CD8-positive, alpha-beta memory T cell (primary cell): ENCODE results near the gene RD3L. TPM values are rescaled to one million over a fixed set of nuclear protein-coding genes. Genes with fewer than 3 reads are reported as not detected.

Experiments
- CTCF ChIA-PET: fragments of 350-600 bp; sonication (Branson Sonifier 250); formaldehyde crosslinking; loops from one replicate; lab custom pipeline; 2021; ENCODE audit warnings: antibody characterized with exemption; lab: Charles Lee
- POLR2A ChIA-PET: fragments of 350-600 bp; sonication (Branson Sonifier 250); formaldehyde crosslinking; loops from one replicate; lab custom pipeline; 2021; ENCODE audit warnings: antibody characterized with exemption; lab: Charles Lee
- DNase-seq, 5 donors: peaks; one replicate each; pipeline versions ENCODE4 v3.0.0 to v3.0.0-alpha.2; 2020 to 2022; ENCODE audit warnings: mixed read lengths in 1 of 5
- H3K27ac ChIP-seq: one replicate; pipeline ENCODE4 v1.7.0; 2013; ENCODE audit warnings: low read depth, mild to moderate bottlenecking, low read length, moderate library complexity
- H3K27me3 ChIP-seq: 2 replicates; pipeline ENCODE4 v1.7.0; 2013; ENCODE audit warnings: low read length, mild to moderate bottlenecking; ENCODE audit not compliant: insufficient read depth, poor library complexity, severe bottlenecking
- H3K36me3 ChIP-seq: 2 replicates; pipeline ENCODE4 v1.7.0; 2013; ENCODE audit warnings: mild to moderate bottlenecking, low read length, moderate library complexity; ENCODE audit not compliant: insufficient read depth
- H3K4me1 ChIP-seq: 2 replicates; pipeline ENCODE4 v1.7.0; 2013; ENCODE audit warnings: mild to moderate bottlenecking, low read length, moderate library complexity; ENCODE audit not compliant: insufficient read depth
- H3K4me3 ChIP-seq: 2 replicates; pipeline ENCODE4 v1.7.0; 2013; ENCODE audit warnings: mild to moderate bottlenecking, low read length
- H3K9me3 ChIP-seq: 2 replicates; pipeline ENCODE4 v1.7.0; 2013; ENCODE audit warnings: mild to moderate bottlenecking, low read length
- H3K27ac Mint-ChIP-seq, 8 donors: one replicate each; pipeline ENCODE4 v1.8.0; 2020 to 2021; ENCODE audit warnings: mixed read lengths in 8 of 8, mild to moderate bottlenecking in 6 of 8, inconsistent platforms in 3 of 8, moderate library complexity in 3 of 8
- H3K27me3 Mint-ChIP-seq, 2 donors: one replicate each; pipeline ENCODE4 v1.8.0; 2020 to 2021; ENCODE audit warnings: mixed read lengths in 2 of 2, mild to moderate bottlenecking in 1 of 2, moderate library complexity in 1 of 2
- H3K36me3 Mint-ChIP-seq, 3 donors: one replicate each; pipeline ENCODE4 v1.8.0; 2020 to 2021; ENCODE audit warnings: mixed read lengths in 3 of 3, inconsistent platforms in 1 of 3, mild to moderate bottlenecking in 1 of 3
- H3K4me1 Mint-ChIP-seq, 3 donors: one replicate each; pipeline ENCODE4 v1.8.0; 2020 to 2021; ENCODE audit warnings: mixed read lengths in 3 of 3, inconsistent platforms in 1 of 3, mild to moderate bottlenecking in 1 of 3
- H3K4me3 Mint-ChIP-seq, 7 donors: one replicate each; pipeline ENCODE4 v1.8.0; 2020 to 2021; ENCODE audit warnings: mixed read lengths in 7 of 7, mild to moderate bottlenecking in 6 of 7, moderate library complexity in 4 of 7, inconsistent platforms in 2 of 7
- H3K9me3 Mint-ChIP-seq, 5 donors: one replicate each; pipeline ENCODE4 v1.8.0; 2020 to 2022; ENCODE audit warnings: mixed read lengths in 5 of 5, mild to moderate bottlenecking in 3 of 5, moderate library complexity in 2 of 5, inconsistent platforms in 1 of 5
- polyA plus RNA-seq: library from polyadenylated mRNA; unstranded; fragments of 300-500 nt; fragmentation: Illumina TruSeq; gene quantifications from one replicate; pipeline ENCODE4 v1.2.3, GENCODE V29; 2021
- total RNA-seq, 2 experiments: library from RNA; stranded (reverse); gene quantifications; one replicate each; pipeline ENCODE4 v1.2.3, GENCODE V29; 2021

RD3L gene
- total and polyA plus RNA-seq, 3 experiments from 2014 or later, result not detected

DNA sequence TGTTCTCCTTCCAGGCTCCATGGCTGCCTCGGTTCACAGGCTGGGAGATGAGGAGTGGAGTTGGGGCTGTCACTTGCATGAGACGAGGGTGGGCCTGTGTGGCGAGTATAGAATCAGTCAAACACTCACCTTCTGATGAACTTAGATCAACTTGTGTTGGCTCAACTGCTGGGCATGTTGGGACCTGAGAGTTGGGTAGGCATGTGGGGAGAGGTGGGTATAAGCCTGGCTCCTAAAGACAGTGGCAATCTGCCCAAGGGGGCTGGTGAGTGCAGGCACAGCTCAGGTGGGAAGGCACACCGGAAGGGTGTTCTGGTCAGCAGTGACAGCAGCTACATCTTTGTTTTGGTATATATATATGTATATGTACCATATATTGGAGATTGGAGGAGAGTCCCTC is 44.1 kb downstream of the RD3L start:
- CTCF ChIA-PET, result no interaction called here
- peaks cover 3 to 6% (median 5%) of the 10 kb centered on the region in 3 donors for H3K4me1 Mint-ChIP-seq

DNA sequence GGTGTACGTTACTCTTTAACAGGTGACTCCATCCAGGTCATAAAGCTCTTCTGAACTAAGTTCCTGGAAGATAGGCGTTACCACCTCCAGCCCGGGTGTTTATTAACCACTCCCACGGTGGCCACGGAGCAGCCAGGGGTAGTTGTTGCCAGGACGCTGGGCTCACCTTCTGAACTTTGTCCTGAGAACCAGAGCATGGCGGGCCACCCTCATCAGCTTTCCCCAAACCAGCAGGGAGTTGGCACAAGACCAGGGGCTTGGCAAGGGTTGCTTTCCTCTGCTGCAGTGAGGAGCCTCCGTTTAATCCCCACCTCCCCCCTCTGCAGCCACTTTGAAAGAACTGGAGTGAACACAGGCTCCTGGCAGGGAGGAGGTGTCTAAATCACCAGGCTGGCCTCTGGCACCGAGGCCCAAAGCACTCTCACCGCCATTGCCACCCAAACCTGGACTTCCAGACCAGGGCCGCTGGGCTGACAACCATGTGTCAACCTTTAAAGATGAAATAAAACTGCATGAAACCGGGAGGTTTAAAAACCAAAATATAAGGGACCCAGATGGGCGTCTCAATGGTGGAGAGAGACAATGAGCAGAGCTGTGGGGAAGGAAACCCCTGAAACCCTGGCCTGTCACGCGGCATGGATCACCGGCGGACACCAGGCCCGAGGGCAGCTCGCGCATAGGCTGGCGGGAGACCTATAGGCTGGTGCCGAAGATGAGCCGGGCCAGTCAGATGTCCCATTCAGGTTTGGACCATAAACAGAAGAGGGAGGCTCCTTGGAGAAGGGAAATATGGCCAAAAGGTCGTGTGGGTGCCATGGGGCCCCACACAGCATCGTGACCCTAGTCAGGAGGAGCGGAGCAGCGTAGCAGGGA is 45.0 kb downstream of the RD3L start:
- peaks cover 0 to 3% of the 10 kb centered on the region in 2 donors for H3K27me3 Mint-ChIP-seq
- Histone ChIP-seq H3K27me3 (no peaks in the 10 kb centered on the region), H3K4me1 (no peaks in the 10 kb centered on the region), H3K4me3 (no peak overlapping the region), H3K27ac (no peak overlapping the region), H3K36me3 (no peaks in the 10 kb centered on the region), H3K9me3 (no peaks in the 10 kb centered on the region)
- H3K36me3 Mint-ChIP-seq, result no peaks in the 10 kb centered on the region
- POLR2A ChIA-PET, result no interaction called here
- DNase-seq, result no peak
- no peak overlapping the region for H3K4me3 Mint-ChIP-seq
- H3K4me1 Mint-ChIP-seq, result peaks cover 3 to 6% (median 5%) of the 10 kb centered on the region in 3 donors
- H3K9me3 Mint-ChIP-seq, result no peaks in the 10 kb centered on the region
- no peak overlapping the region for H3K27ac Mint-ChIP-seq
- CTCF ChIA-PET, result interaction anchor here (1.1 kb wide), 1 partner anchor 11 kb away, joined by 3 read pairs; no protein-coding TSS in a partner anchor

More for the DNA sequence above, 44.1 kb downstream of the RD3L start:
- H3K9me3 Mint-ChIP-seq, result no peaks in the 10 kb centered on the region
- H3K36me3 Mint-ChIP-seq, result no peaks in the 10 kb centered on the region
- Histone ChIP-seq H3K4me3 (no peak overlapping the region), H3K9me3 (no peaks in the 10 kb centered on the region), H3K4me1 (no peaks in the 10 kb centered on the region), H3K27ac (no peak overlapping the region), H3K36me3 (no peaks in the 10 kb centered on the region), H3K27me3 (no peaks in the 10 kb centered on the region)
- no peak for DNase-seq
- no peak overlapping the region for H3K4me3 Mint-ChIP-seq
- peak overlapping the region in 1 of 8 donors; percentile 63 for H3K27ac Mint-ChIP-seq
- POLR2A ChIA-PET, result no interaction called here
- H3K27me3 Mint-ChIP-seq, result peaks cover 0 to 3% of the 10 kb centered on the region in 2 donors

DNA sequence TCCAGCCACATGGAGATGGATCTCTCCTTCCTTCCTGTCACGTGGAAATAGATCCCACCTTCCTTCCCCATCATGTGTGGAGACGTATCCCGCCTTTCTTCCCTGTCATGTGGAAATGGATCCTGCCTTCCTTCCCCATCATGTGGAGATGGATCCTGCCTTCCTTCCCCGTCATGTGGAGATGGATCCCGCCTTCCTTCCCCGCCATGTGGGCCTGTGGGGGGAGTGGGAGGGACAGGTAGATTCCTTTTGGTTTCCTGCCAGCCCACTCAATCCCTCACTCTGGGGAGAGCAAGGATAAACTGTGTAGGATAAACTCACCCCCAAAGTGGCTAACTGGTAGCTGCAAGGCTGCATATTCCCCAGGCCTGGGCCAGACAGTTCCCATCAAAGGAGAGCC is 45.8 kb downstream of the RD3L start:
- POLR2A ChIA-PET, result no interaction called here
- Mint-ChIP-seq H3K9me3 (no peaks in the 10 kb centered on the region), H3K4me1 (peaks cover 3 to 6% (median 5%) of the 10 kb centered on the region in 3 donors), H3K27me3 (peaks cover 0 to 3% of the 10 kb centered on the region in 2 donors), H3K4me3 (no peak overlapping the region), H3K27ac (no peak overlapping the region), H3K36me3 (no peaks in the 10 kb centered on the region)
- CTCF ChIA-PET, result interaction anchor here (1.1 kb wide), 1 partner anchor 11 kb away, joined by 3 read pairs; no protein-coding TSS in a partner anchor
- Histone ChIP-seq H3K27ac (no peak overlapping the region), H3K9me3 (no peaks in the 10 kb centered on the region), H3K27me3 (no peaks in the 10 kb centered on the region), H3K36me3 (no peaks in the 10 kb centered on the region), H3K4me1 (no peaks in the 10 kb centered on the region), H3K4me3 (no peak overlapping the region)
- DNase-seq, result no peak

DNA sequence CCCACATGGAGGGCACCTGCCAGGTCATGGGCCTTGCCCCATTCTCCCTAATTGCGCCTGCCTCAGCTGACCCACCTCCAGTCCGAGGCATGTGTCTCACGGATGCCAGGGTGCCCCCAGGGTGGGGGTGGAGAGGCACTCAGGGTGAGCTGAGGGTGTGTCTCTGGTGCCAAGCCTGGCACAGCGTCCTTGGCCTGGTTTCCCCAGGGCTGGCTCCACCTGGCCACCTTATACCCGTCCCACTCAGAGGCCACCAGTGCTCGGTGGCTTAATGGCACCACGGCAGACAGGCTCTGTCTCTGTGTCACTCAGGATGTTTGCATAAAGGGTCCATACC is 47.6 kb downstream of the RD3L start:
- Histone ChIP-seq H3K9me3 (no peaks in the 10 kb centered on the region), H3K27ac (no peak overlapping the region), H3K36me3 (no peaks in the 10 kb centered on the region), H3K27me3 (no peaks in the 10 kb centered on the region), H3K4me1 (no peaks in the 10 kb centered on the region), H3K4me3 (no peak overlapping the region)
- Mint-ChIP-seq H3K27ac (no peak overlapping the region), H3K4me1 (no peaks in the 10 kb centered on the region), H3K36me3 (no peaks in the 10 kb centered on the region), H3K27me3 (peaks cover 0 to under 1% of the 10 kb centered on the region in 2 donors), H3K4me3 (no peak overlapping the region), H3K9me3 (no peaks in the 10 kb centered on the region)
- POLR2A ChIA-PET, result no interaction called here
- no peak for DNase-seq
- CTCF ChIA-PET, result no interaction called here

DNA sequence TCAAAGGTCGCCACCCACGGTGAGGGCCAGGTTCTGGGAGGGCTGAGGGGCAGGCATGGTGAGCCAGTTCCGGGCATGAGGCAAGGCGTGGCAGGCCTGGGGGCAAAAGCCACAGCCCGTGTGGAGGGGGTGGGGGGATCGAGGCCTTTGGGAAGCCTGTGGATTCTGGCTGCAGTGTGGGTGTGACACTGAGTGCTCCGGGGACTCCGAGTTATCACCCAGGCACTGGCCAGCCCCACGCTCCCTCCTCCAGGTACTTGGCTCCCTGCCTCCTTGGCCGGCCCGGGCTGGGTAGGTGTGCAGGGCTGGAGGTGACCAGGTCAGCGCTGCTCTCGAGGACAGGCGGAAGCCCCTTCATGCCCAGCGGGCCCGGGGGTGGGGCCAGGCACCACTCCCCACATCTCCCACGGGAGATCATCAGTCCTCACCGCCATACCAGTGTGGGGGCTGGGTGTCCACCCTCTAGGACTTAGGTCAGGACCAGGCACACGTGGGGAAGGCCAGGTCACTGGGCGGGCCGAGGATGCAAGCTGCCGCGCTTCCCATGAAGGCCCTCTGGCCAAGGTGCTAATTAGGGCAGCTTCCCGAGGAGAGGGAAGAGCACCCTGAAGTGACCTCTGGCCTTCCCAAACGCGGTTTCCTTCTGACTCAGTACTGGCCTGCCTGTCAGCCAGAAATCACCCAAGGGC is 48.2 kb downstream of the RD3L start:
- Histone ChIP-seq H3K9me3 (no peaks in the 10 kb centered on the region), H3K4me1 (no peaks in the 10 kb centered on the region), H3K36me3 (no peaks in the 10 kb centered on the region), H3K27ac (no peak overlapping the region), H3K27me3 (no peaks in the 10 kb centered on the region), H3K4me3 (no peak overlapping the region)
- H3K27me3 Mint-ChIP-seq, result no peaks in the 10 kb centered on the region
- no peak overlapping the region for H3K4me3 Mint-ChIP-seq
- no peak overlapping the region for H3K27ac Mint-ChIP-seq
- DNase-seq, result no peak
- H3K36me3 Mint-ChIP-seq, result no peaks in the 10 kb centered on the region
- POLR2A ChIA-PET, result no interaction called here
- CTCF ChIA-PET, result no interaction called here
- H3K4me1 Mint-ChIP-seq, result no peaks in the 10 kb centered on the region
- H3K9me3 Mint-ChIP-seq, result no peaks in the 10 kb centered on the region

DNA sequence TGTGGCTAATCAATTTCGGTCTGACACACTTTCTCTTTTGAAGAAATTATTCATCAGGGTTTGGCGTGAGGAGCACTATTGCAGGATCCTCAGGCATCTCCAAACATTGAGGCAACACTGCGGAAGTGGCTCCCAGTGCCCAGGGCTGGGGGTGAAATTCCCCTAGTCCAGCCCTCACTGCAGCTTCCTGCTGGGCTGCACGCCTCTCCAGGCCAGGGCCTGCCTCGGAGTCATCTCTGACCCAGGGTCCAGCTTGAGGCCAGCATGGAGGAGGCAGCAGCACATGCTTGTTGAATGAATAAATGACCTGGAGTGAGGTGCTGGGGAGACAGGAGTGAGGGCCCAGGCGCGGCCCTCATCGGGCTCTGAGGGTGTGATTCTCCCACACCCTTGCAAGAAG is 50.1 kb downstream of the RD3L start:
- Mint-ChIP-seq H3K36me3 (no peaks in the 10 kb centered on the region), H3K9me3 (no peaks in the 10 kb centered on the region), H3K4me1 (no peaks in the 10 kb centered on the region), H3K27me3 (no peaks in the 10 kb centered on the region), H3K27ac (no peak overlapping the region), H3K4me3 (no peak overlapping the region)
- Histone ChIP-seq H3K9me3 (no peaks in the 10 kb centered on the region), H3K4me1 (no peaks in the 10 kb centered on the region), H3K27ac (no peak overlapping the region), H3K4me3 (no peak overlapping the region), H3K36me3 (no peaks in the 10 kb centered on the region), H3K27me3 (no peaks in the 10 kb centered on the region)
- ChIA-PET CTCF (no interaction called here), POLR2A (no interaction called here)
- DNase-seq, result no peak

DNA sequence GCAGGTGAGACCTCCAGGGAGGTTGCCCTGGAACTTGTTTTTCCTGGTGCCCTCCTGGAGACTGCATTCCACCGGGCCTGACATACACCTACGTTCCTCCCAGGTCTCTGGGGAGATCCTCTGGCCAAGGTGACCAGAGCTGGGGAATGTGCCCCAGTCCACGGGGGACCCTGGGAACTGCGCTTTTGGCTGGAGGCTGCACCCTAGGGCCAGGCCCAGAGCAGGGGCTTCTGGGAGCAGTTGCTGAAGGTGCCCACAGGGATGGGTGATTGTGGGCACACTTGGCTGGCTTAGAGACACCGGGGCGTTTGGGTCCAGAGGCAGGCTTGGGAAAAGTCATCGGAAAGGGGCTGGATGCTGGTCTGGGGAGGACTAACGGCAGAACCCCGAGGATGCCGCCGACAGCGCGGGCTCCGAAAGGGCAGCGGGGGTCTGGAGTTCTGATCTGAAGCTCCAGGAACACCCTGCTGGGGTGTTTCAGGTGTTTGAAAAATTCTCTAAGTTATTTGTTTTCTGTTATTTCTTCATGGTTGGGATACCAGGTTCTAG is 50.6 kb downstream of the RD3L start:
- H3K4me3 ChIP-seq, result no peak overlapping the region
- Mint-ChIP-seq H3K4me1 (no peaks in the 10 kb centered on the region), H3K27me3 (no peaks in the 10 kb centered on the region), H3K9me3 (no peaks in the 10 kb centered on the region), H3K4me3 (no peak overlapping the region), H3K36me3 (no peaks in the 10 kb centered on the region), H3K27ac (no peak overlapping the region)
- ChIA-PET POLR2A (no interaction called here), CTCF (no interaction called here)
- DNase-seq, result no peak
- H3K9me3 ChIP-seq, result no peaks in the 10 kb centered on the region
- no peaks in the 10 kb centered on the region for H3K27me3 ChIP-seq
- H3K27ac ChIP-seq, result no peak overlapping the region
- H3K36me3 ChIP-seq, result no peaks in the 10 kb centered on the region
- H3K4me1 ChIP-seq, result no peaks in the 10 kb centered on the region
